Measurements from ENCODE around the gene ST8SIA5. TPM values are rescaled to one million over a fixed set of nuclear protein-coding genes. Genes with fewer than 3 reads are reported as not detected.

Gene ST8SIA5
- total and polyA plus RNA-seq, 5 donors: 3.4 to 16.0 (median 10.3) TPM

GRCh38 chr18:46649071-46649862, 107.6 kb downstream of the ST8SIA5 start:
- Histone ChIP-seq H3K4me1 (ENCODE audit: control insufficient read depth, insufficient read depth, low read length) (no peaks in the 10 kb centered on the region), H3K27ac (ENCODE audit: low read length) (no peak overlapping the region), H3K9me3 (ENCODE audit: control insufficient read depth, low read length) (no peaks in the 10 kb centered on the region), H3K27me3 (ENCODE audit: control insufficient read depth, insufficient read depth) (no peaks in the 10 kb centered on the region), H3K4me3 (ENCODE audit: low read length) (no peak overlapping the region)
- WGBS: 52% methylated on average over 12 of the region's 12 CpGs
- no peak for ATAC-seq
- DNase-seq: no peak
- intact Hi-C loops (cut with DNase I): no loop called here

- intact Hi-C loops (cut with DNase I): no loop called here
- H3K4me3 ChIP-seq (ENCODE audit: low read length): no peak overlapping the region
- no peak for DNase-seq
- H3K27me3 ChIP-seq (ENCODE audit: control insufficient read depth, insufficient read depth): no peaks in the 10 kb centered on the region
- no peak overlapping the region for H3K27ac ChIP-seq (ENCODE audit: low read length)
- no peaks in the 10 kb centered on the region for H3K9me3 ChIP-seq (ENCODE audit: control insufficient read depth, low read length)
- H3K4me1 ChIP-seq (ENCODE audit: control insufficient read depth, insufficient read depth, low read length): no peaks in the 10 kb centered on the region
- no peak for ATAC-seq
- WGBS: 73% methylated on average over 7 of the region's 7 CpGs
These were observed 110.4 kb downstream of the ST8SIA5 start for GRCh38 chr18:46646468-46646867.

DNA sequence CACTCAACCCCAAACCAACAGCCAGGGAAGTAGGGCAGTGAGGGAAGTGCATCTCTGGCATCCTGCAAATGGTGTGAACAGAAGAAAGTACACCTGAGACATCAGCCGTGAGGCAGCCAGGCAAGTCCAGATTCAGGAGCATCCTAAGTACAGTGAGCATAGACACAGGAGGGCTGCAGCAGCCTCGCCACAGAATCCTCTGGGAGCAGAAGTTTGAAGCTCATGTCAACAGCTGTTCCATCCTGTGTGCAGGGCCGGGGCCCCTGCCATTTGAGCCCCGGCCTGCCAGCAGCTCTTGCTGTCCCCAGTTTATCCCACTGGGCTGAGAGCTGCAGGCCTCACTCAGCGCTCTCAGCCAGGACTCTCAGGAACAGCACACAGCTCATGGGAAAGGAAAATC, 114.3 kb downstream of the ST8SIA5 start:
- WGBS: 70% methylated on average over 5 of the region's 5 CpGs
- ATAC-seq: no peak
- intact Hi-C loops (cut with DNase I): no loop called here

DNA sequence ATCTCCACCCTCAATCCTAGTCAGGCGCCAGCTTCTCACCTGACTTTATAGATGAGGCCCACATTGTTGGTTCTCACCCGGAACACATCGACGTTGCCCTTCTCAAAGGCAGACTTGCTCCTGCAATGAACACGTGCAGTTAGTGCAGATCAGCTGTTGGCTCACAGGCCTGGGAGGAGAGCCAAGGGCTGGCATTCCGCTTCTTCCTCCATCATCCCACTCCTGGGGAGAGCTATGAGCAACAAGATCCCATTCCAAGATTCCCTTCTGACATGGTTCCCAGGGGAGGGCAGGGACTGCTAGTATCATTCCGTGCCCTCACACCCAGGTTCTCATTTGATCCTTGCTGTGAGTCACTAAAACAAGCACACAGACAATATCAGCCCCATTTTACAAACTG, 114.9 kb downstream of the ST8SIA5 start:
- H3K9me3 ChIP-seq (ENCODE audit: control insufficient read depth, low read length): no peaks in the 10 kb centered on the region

More for the DNA sequence above, 114.3 kb downstream of the ST8SIA5 start:
- no peaks in the 10 kb centered on the region for H3K27me3 ChIP-seq (ENCODE audit: control insufficient read depth, insufficient read depth)
- H3K9me3 ChIP-seq (ENCODE audit: control insufficient read depth, low read length): no peaks in the 10 kb centered on the region
- no peaks in the 10 kb centered on the region for H3K4me1 ChIP-seq (ENCODE audit: control insufficient read depth, insufficient read depth, low read length)
- no peak overlapping the region for H3K27ac ChIP-seq (ENCODE audit: low read length)
- no peak for DNase-seq
- no peak overlapping the region for H3K4me3 ChIP-seq (ENCODE audit: low read length)

GRCh38 chr18:46639386-46639785, 117.5 kb downstream of the ST8SIA5 start:
- Histone ChIP-seq H3K27ac (ENCODE audit: low read length) (no peak overlapping the region), H3K4me1 (ENCODE audit: control insufficient read depth, insufficient read depth, low read length) (no peaks in the 10 kb centered on the region), H3K27me3 (ENCODE audit: control insufficient read depth, insufficient read depth) (no peaks in the 10 kb centered on the region), H3K4me3 (ENCODE audit: low read length) (no peak overlapping the region), H3K9me3 (ENCODE audit: control insufficient read depth, low read length) (no peaks in the 10 kb centered on the region)
- ATAC-seq (no peak), DNase-seq (no peak)
- 86% methylated on average over 6 of the region's 6 CpGs for WGBS
- intact Hi-C loops (cut with DNase I): no loop called here

More for the DNA sequence above, 114.9 kb downstream of the ST8SIA5 start:
- no peak overlapping the region for H3K27ac ChIP-seq (ENCODE audit: low read length)
- ATAC-seq: no peak
- H3K4me3 ChIP-seq (ENCODE audit: low read length): no peak overlapping the region
- WGBS: 72% methylated on average over 7 of the region's 7 CpGs
- intact Hi-C loops (cut with DNase I): no loop called here
- no peaks in the 10 kb centered on the region for H3K4me1 ChIP-seq (ENCODE audit: control insufficient read depth, insufficient read depth, low read length)
- DNase-seq: no peak
- H3K27me3 ChIP-seq (ENCODE audit: control insufficient read depth, insufficient read depth): no peaks in the 10 kb centered on the region

DNA sequence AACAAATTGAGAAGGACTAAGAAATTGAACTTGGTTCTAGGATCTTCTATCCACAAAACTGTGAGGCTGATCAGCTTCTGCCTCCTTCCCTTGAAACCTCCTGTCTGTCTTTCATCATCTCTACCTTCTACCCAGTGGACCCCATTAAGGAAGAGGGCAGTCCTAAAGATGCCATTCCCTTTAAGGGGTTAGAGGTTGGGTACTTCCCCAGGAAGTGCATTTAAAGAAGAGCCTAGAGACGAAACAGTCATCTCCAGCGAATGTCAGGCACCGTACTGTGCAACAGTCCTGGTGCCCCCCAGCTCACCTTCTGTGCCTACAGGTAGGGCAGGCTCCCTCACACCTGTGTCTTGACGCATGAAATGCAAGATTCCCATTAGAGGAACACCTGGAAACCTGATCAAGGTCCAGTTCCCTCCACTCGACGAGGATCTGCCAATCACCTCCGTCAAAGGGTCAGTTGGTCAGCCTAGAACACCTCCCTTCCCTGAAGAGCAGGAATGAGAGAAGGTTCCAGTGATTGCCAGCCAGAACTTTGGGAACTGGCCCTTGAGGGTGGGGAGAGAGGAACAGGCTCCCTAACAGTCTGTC, 120.7 kb downstream of the ST8SIA5 start:
- H3K27me3 ChIP-seq (ENCODE audit: control insufficient read depth, insufficient read depth): no peaks in the 10 kb centered on the region
- WGBS: 84% methylated on average over 7 of the region's 7 CpGs
- H3K27ac ChIP-seq (ENCODE audit: low read length): no peak overlapping the region
- no peaks in the 10 kb centered on the region for H3K4me1 ChIP-seq (ENCODE audit: control insufficient read depth, insufficient read depth, low read length)
- intact Hi-C loops (cut with DNase I): no loop called here
- H3K9me3 ChIP-seq (ENCODE audit: control insufficient read depth, low read length): no peaks in the 10 kb centered on the region
- no peak for DNase-seq
- no peak for ATAC-seq
- no peak overlapping the region for H3K4me3 ChIP-seq (ENCODE audit: low read length)

- H3K4me3 ChIP-seq (ENCODE audit: low read length): no peak overlapping the region
- no peaks in the 10 kb centered on the region for H3K27me3 ChIP-seq (ENCODE audit: control insufficient read depth, insufficient read depth)
- ATAC-seq (no peak), DNase-seq (no peak)
- no peaks in the 10 kb centered on the region for H3K9me3 ChIP-seq (ENCODE audit: control insufficient read depth, low read length)
- 75% methylated on average over 8 of the region's 8 CpGs for WGBS
- no peaks in the 10 kb centered on the region for H3K4me1 ChIP-seq (ENCODE audit: control insufficient read depth, insufficient read depth, low read length)
- no peak overlapping the region for H3K27ac ChIP-seq (ENCODE audit: low read length)
- intact Hi-C loops (cut with DNase I): no loop called here
These were observed 124.3 kb downstream of the ST8SIA5 start for GRCh38 chr18:46632401-46633071.

DNA sequence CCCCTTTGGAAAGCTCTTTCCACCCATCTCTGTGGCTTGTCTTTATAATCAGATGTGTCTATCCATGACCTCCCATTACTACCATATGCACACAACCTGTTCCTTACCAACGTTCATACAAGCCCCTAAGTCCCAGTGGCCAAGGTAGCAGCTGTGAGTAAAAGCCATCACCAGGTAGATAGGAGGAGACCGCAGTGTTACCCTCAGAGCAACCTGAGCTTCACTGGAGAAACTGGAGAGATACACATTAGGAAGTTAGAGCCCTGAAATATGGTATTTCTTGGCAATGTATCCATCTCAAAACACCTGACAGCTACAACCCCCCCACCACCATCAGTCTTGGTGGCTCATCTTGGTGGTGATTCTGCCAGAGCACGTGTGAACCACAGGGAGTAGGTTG, 125.9 kb downstream of the ST8SIA5 start:
- Histone ChIP-seq H3K4me1 (ENCODE audit: control insufficient read depth, insufficient read depth, low read length) (no peaks in the 10 kb centered on the region), H3K9me3 (ENCODE audit: control insufficient read depth, low read length) (no peaks in the 10 kb centered on the region), H3K4me3 (ENCODE audit: low read length) (no peak overlapping the region), H3K27me3 (ENCODE audit: control insufficient read depth, insufficient read depth) (no peaks in the 10 kb centered on the region), H3K27ac (ENCODE audit: low read length) (no peak overlapping the region)
- no peak for ATAC-seq
- no peak for DNase-seq
- intact Hi-C loops (cut with DNase I): no loop called here
- 85% methylated on average over 3 of the region's 3 CpGs for WGBS

GRCh38 chr18:46630160-46630559, 126.7 kb downstream of the ST8SIA5 start:
- ATAC-seq: no peak
- Histone ChIP-seq H3K4me3 (ENCODE audit: low read length) (no peak overlapping the region), H3K9me3 (ENCODE audit: control insufficient read depth, low read length) (no peaks in the 10 kb centered on the region), H3K4me1 (ENCODE audit: control insufficient read depth, insufficient read depth, low read length) (no peaks in the 10 kb centered on the region), H3K27ac (ENCODE audit: low read length) (no peak overlapping the region), H3K27me3 (ENCODE audit: control insufficient read depth, insufficient read depth) (no peaks in the 10 kb centered on the region)
- WGBS: 62% methylated on average over 4 of the region's 4 CpGs
- intact Hi-C loops (cut with DNase I): no loop called here
- DNase-seq: no peak

- H3K27ac ChIP-seq (ENCODE audit: low read length): no peak overlapping the region
- no peaks in the 10 kb centered on the region for H3K9me3 ChIP-seq (ENCODE audit: control insufficient read depth, low read length)
- intact Hi-C loops (cut with DNase I): no loop called here
- DNase-seq: no peak
- ATAC-seq: no peak
- H3K4me3 ChIP-seq (ENCODE audit: low read length): no peak overlapping the region
- no peaks in the 10 kb centered on the region for H3K27me3 ChIP-seq (ENCODE audit: control insufficient read depth, insufficient read depth)
- WGBS: 84% methylated on average over 5 of the region's 5 CpGs
- H3K4me1 ChIP-seq (ENCODE audit: control insufficient read depth, insufficient read depth, low read length): no peaks in the 10 kb centered on the region
These were observed 127.5 kb downstream of the ST8SIA5 start for GRCh38 chr18:46629361-46629760.

- H3K4me1 ChIP-seq (ENCODE audit: control insufficient read depth, insufficient read depth, low read length): no peaks in the 10 kb centered on the region
- no peak overlapping the region for H3K27ac ChIP-seq (ENCODE audit: low read length)
- WGBS: 80% methylated on average over 5 of the region's 5 CpGs
- H3K9me3 ChIP-seq (ENCODE audit: control insufficient read depth, low read length): no peaks in the 10 kb centered on the region
- no peak for DNase-seq
- H3K4me3 ChIP-seq (ENCODE audit: low read length): no peak overlapping the region
- intact Hi-C loops (cut with DNase I): no loop called here
- ATAC-seq: no peak
- H3K27me3 ChIP-seq (ENCODE audit: control insufficient read depth, insufficient read depth): no peaks in the 10 kb centered on the region
These were observed 128.6 kb downstream of the ST8SIA5 start for GRCh38 chr18:46628206-46628605.
